Smooth muscle cell (in vitro differentiated cells): ENCODE results near the gene ZNF322. TPM values are rescaled to one million over a fixed set of nuclear protein-coding genes. Genes with fewer than 3 reads are reported as not detected.
A peak's percentile ranks its signal among the peaks of the same experiment; 100 is the strongest.
"Not testable (repeated sequence)": the region's sequence is repeated elsewhere in the genome, so short reads cannot be mapped to it uniquely, and the experiment has no call there.

Experiments used
- DNase-seq: peaks from one replicate; lab custom pipeline; 2025; ENCODE audit not compliant: unreplicated experiment; lab: John Stamatoyannopoulos, UW
- H2AFZ ChIP-seq: fragments of 200-600 bp; sonication (generic); 2 replicates; pipeline ENCODE4 v1.6.0; 2016; ENCODE audit warnings: antibody characterized with exemption, low read depth, mild to moderate bottlenecking
- H3F3A ChIP-seq: fragments of 200-600 bp; sonication (generic); 2 replicates; pipeline ENCODE4 v1.6.0; 2017; ENCODE audit warnings: antibody characterized with exemption, low read depth
- H3K27ac ChIP-seq: fragments of 200-600 bp; sonication (generic); 2 replicates; pipeline ENCODE4 v1.5.1; 2016; ENCODE audit warnings: low read depth, mild to moderate bottlenecking
- H3K27me3 ChIP-seq: fragments of 200-600 bp; sonication (generic); 2 replicates; pipeline ENCODE4 v1.6.1; 2016; ENCODE audit warnings: low read depth, mild to moderate bottlenecking
- H3K36me3 ChIP-seq: fragments of 200-600 bp; sonication (generic); 2 replicates; pipeline ENCODE4 v1.5.1; 2016; ENCODE audit warnings: low read depth
- H3K4me1 ChIP-seq: fragments of 200-600 bp; sonication (generic); 2 replicates; pipeline ENCODE4 v1.5.1; 2016; ENCODE audit warnings: low read depth
- H3K4me2 ChIP-seq: fragments of 200-600 bp; sonication (generic); 2 replicates; pipeline ENCODE4 v1.6.0; 2016; ENCODE audit warnings: mild to moderate bottlenecking
- H3K4me3 ChIP-seq: fragments of 200-600 bp; sonication (generic); 2 replicates; pipeline ENCODE4 v1.5.1; 2016; ENCODE audit warnings: mild to moderate bottlenecking
- H3K79me2 ChIP-seq: fragments of 200-600 bp; sonication (generic); 2 replicates; pipeline ENCODE4 v1.6.0; 2016; ENCODE audit warnings: low read depth, mild to moderate bottlenecking
- H3K9ac ChIP-seq: fragments of 200-600 bp; sonication (generic); 2 replicates; pipeline ENCODE4 v1.6.0; 2016; ENCODE audit warnings: low read depth
- H3K9me3 ChIP-seq: fragments of 200-600 bp; sonication (generic); replicated peaks from 2 replicates; pipeline ENCODE4 v1.5.1; 2016; ENCODE audit warnings: low read depth
- H4K20me1 ChIP-seq: fragments of 200-600 bp; sonication (generic); 2 replicates; pipeline ENCODE4 v1.6.0; 2016; ENCODE audit warnings: low read depth
- WGBS: methylation state at CpG from one replicate; pipeline ENCODE4 v1.1.7; 2016; ENCODE audit warnings: low lambda C conversion rate; 5-methylcytosine and 5-hydroxymethylcytosine counted together
- polyA plus RNA-seq: library from polyadenylated mRNA; unstranded; fragments of >200 nt; fragmentation: Nextera tagmentation; extraction: Ambion mirVana; gene quantifications from 2 replicates; pipeline ENCODE4 v1.2.1, GENCODE V29; 2016
- total RNA-seq: library from RNA; depleted of rRNA; stranded (reverse); fragments of >200 nt; gene quantifications from 2 replicates; pipeline ENCODE4 v1.2.3, GENCODE V29; 2014
- TF ChIP-seq, protein P1 (sequence below): fragments of 200-600 bp; sonication (generic); IDR thresholded peaks from 2 replicates; pipeline ENCODE4 v1.5.1; 2017; ENCODE audit warnings: borderline replicate concordance, mild to moderate bottlenecking, antibody characterized with exemption; ENCODE audit not compliant: insufficient read depth, poor library complexity, severe bottlenecking

ZNF322 gene
- total and polyA plus RNA-seq, 2 experiments from 2014 or later: 13.7 to 23.9 TPM

DNA sequence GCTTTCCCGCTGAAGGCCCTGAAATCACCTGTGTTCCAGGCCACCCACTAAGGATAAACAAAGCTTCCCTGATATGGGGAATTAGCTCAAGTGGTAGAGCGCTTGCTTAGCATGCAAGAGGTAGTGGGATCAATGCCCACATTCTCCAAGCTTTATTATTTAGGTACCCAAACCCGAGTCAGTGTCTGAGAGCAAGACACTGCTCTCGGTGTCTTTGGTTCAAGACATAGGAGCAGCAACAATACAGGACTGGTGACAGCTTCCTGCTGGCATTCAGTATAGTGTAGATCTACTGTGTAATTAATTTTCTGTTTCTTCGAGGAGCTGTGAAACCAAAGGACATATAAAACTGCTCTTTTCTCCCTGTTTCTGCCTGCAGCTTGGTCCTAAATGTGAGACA lies 13.7 kb upstream of the ZNF322 start:
- not testable (repeated sequence) for H3K27me3 ChIP-seq, H3K79me2 ChIP-seq, H3K27ac ChIP-seq, H3K9me3 ChIP-seq, H3F3A ChIP-seq, H3K9ac ChIP-seq, H3K4me3 ChIP-seq, H3K4me2 ChIP-seq, H3K36me3 ChIP-seq, H4K20me1 ChIP-seq, H2AFZ ChIP-seq, H3K4me1 ChIP-seq, DNase-seq
- WGBS: no CpG with 5 or more reads among the region's 5 CpGs

DNA sequence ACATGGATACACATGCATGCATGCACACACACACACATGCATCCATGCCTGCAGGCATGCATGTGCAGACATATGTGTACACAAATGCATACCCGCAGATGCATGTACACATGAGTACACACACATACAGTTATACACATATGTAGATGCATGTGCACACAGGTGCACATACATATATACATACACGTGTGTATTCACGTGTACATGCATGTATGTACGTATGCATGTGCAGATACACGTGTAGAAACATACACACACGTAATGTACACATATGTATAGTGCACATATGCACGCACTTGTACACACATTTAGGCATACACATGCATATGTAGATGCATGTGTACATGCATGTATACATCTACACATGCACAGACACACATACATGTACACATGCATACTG lies 11.0 kb upstream of the ZNF322 start:
- 81% methylated on average over 7 of the region's 7 CpGs for WGBS
- not testable (repeated sequence) for H3K27me3 ChIP-seq, H2AFZ ChIP-seq, H3K9ac ChIP-seq, H3K4me2 ChIP-seq, H3F3A ChIP-seq, H3K36me3 ChIP-seq, H3K4me3 ChIP-seq, H3K79me2 ChIP-seq, DNase-seq, H4K20me1 ChIP-seq, H3K4me1 ChIP-seq, H3K27ac ChIP-seq, H3K9me3 ChIP-seq

DNA sequence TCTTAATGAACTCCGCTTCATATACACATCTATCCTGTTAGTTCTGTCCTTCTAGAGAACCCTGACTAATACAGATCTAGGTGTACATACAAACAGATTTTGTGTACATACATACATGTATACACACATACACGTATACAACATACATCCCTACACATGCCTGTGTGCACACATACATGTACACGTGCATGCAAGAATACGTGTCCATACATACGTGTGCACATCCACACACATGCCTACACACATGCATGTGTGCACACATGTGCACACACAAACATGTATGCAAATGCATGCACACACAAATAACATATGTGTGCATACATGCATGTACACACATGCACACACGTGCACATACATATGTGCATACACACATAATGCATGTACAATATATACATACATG lies 10.5 kb upstream of the ZNF322 start:
- WGBS: 89% methylated on average over 6 of the region's 6 CpGs
- H3K79me2 ChIP-seq: not testable (repeated sequence)

DNA sequence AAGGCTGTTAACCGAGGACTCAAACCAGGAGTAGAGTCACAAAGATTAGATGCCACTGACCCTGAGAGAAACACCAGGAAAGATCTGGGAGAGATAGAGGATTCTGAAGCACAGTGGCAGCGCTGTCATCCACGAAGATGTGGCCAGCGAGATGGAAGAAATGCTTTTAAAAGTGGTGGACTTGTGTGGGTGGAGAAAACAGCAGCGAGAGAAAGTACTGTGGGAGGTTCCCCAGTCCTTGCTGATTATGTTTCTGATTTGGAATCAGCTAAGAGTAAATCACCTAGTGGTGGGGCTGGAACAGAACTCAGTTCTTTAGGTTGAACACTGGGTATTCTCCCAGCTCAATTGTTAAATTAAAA lies 435 bp upstream of the ZNF322 start:
- Histone ChIP-seq H2AFZ (peak overlapping the region; percentile 99), H3K79me2 (peaks cover 42% of the 10 kb centered on the region), H3K27me3 (peaks cover 30% of the 10 kb centered on the region), H3K4me2 (peak overlapping the region; percentile 94), H3K36me3 (peaks cover 7% of the 10 kb centered on the region), H3F3A (no peaks in the 10 kb centered on the region), H3K9ac (no peak overlapping the region), H3K9me3 (no peaks in the 10 kb centered on the region), H3K27ac (peak overlapping the region; percentile 84), H3K4me1 (peaks cover 11% of the 10 kb centered on the region), H3K4me3 (peak overlapping the region; percentile 73), H4K20me1 (peaks cover 31% of the 10 kb centered on the region)
- no peak for DNase-seq
- under 1% methylated on average over 5 of the region's 5 CpGs for WGBS
- TF ChIP-seq, protein P1, sequence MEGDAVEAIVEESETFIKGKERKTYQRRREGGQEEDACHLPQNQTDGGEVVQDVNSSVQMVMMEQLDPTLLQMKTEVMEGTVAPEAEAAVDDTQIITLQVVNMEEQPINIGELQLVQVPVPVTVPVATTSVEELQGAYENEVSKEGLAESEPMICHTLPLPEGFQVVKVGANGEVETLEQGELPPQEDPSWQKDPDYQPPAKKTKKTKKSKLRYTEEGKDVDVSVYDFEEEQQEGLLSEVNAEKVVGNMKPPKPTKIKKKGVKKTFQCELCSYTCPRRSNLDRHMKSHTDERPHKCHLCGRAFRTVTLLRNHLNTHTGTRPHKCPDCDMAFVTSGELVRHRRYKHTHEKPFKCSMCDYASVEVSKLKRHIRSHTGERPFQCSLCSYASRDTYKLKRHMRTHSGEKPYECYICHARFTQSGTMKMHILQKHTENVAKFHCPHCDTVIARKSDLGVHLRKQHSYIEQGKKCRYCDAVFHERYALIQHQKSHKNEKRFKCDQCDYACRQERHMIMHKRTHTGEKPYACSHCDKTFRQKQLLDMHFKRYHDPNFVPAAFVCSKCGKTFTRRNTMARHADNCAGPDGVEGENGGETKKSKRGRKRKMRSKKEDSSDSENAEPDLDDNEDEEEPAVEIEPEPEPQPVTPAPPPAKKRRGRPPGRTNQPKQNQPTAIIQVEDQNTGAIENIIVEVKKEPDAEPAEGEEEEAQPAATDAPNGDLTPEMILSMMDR: peak; percentile 6

More for the DNA sequence above, 10.5 kb upstream of the ZNF322 start:
- not testable (repeated sequence) for H3K9ac ChIP-seq, H3K36me3 ChIP-seq, H3K4me1 ChIP-seq, H4K20me1 ChIP-seq, H3K4me3 ChIP-seq, H3F3A ChIP-seq, H3K27ac ChIP-seq, H3K9me3 ChIP-seq, DNase-seq, H2AFZ ChIP-seq, H3K4me2 ChIP-seq
- H3K27me3 ChIP-seq: peaks cover 12% of the 10 kb centered on the region

DNA sequence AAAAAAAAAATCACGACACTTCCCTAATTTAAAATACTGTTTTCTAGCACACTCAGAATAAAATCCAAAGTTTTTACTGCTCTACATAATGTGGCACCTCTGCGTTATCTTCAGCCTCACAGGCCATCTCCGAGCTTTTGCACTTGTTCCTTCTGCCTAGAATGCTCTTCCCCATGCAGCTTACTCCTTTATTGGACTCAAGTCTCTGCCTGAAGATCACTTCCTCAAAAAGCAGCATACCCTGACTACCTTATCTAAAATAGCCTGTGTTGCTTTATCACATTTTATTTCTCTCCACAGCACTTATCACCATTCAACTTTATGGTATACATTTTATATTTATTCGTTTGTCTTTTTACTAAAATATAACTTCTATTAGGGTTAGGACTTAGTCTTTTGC lies 2.3 kb downstream of the ZNF322 start:
- Histone ChIP-seq H3K27me3 (peaks cover 6% of the 10 kb centered on the region), H3K9me3 (no peaks in the 10 kb centered on the region), H4K20me1 (peaks cover 42% of the 10 kb centered on the region), H3K4me2 (peak overlapping the region; percentile 94), H3K36me3 (peaks cover 26% of the 10 kb centered on the region), H3K27ac (no peak overlapping the region), H3K79me2 (peaks cover 66% of the 10 kb centered on the region), H2AFZ (no peak overlapping the region), H3K9ac (no peak overlapping the region), H3K4me1 (peaks cover 11% of the 10 kb centered on the region), H3K4me3 (no peak overlapping the region), H3F3A (no peaks in the 10 kb centered on the region)
- TF ChIP-seq, protein P1: no peak
- DNase-seq: no peak
- 96% methylated on average over 4 of the region's 4 CpGs for WGBS
